ENCODE measurements around the gene RNASEL. TPM values are rescaled to one million over a fixed set of nuclear protein-coding genes. Genes with fewer than 3 reads are reported as not detected.
"Not testable (repeated sequence)": the region's sequence is repeated elsewhere in the genome, so short reads cannot be mapped to it uniquely, and the experiment has no call there.

Gene RNASEL
- total RNA-seq, 2 donors from 2014 or later: 0.33 to 6.0 TPM

GRCh38 chr1:182633657-182634281 lies 44.7 kb upstream of the RNASEL start:
- Histone ChIP-seq H3K4me3 (no peak overlapping the region), H3K4me1 (no peaks in the 10 kb centered on the region), H3K36me3 (replicated peaks in 1 of 2; ENCODE audit: insufficient read depth in 1 of 2, low read depth in 2 of 2) (no peaks in the 10 kb centered on the region), H3K27ac (no peak overlapping the region), H3K9me3 (no peaks in the 10 kb centered on the region), H3K27me3 (no peaks in the 10 kb centered on the region)
- intact Hi-C loops (cut with DNase I): no loop called here
- WGBS, 2 donors: 80% methylated on average over 11 of the region's 11 CpGs
- TF ChIP-seq CTCF (IDR thresholded peaks at IDR 0.05): no peak
- peak in 1 of 3 donors; percentile 15 for TF ChIP-seq POLR2A (IDR thresholded peaks at IDR 0.05)
- ATAC-seq (peak; percentile 42), DNase-seq (peak in 2 of 4 donors; percentile 36)

GRCh38 chr1:182633031-182633430 lies 44.0 kb upstream of the RNASEL start:
- H3K9me3 ChIP-seq: no peaks in the 10 kb centered on the region
- DNase-seq: no peak
- no peak overlapping the region for H3K4me3 ChIP-seq
- intact Hi-C loops (cut with DNase I): no loop called here
- H3K27ac ChIP-seq: no peak overlapping the region
- ATAC-seq: no peak
- H3K36me3 ChIP-seq (replicated peaks in 1 of 2; ENCODE audit: insufficient read depth in 1 of 2, low read depth in 2 of 2): no peaks in the 10 kb centered on the region
- TF ChIP-seq POLR2A (IDR thresholded peaks at IDR 0.05): no peak
- H3K4me1 ChIP-seq: no peaks in the 10 kb centered on the region
- H3K27me3 ChIP-seq: peaks cover 0 to 3% of the 10 kb centered on the region in 2 donors

- H3K27me3 ChIP-seq; intact Hi-C loops (cut with DNase I); H3K4me3 ChIP-seq; H3K27ac ChIP-seq; H3K9me3 ChIP-seq; ATAC-seq; DNase-seq; H3K4me1 ChIP-seq; H3K36me3 ChIP-seq (replicated peaks in 1 of 2; ENCODE audit: insufficient read depth in 1 of 2, low read depth in 2 of 2): not testable (repeated sequence)
- 42 to 51% methylated on average over 12 of the region's 12 CpGs for WGBS, 2 donors
Observed at GRCh38 chr1:182632441-182632857, 43.4 kb upstream of the RNASEL start.

- TF ChIP-seq CTCF (IDR thresholded peaks at IDR 0.05): no peak
- no peak for TF ChIP-seq POLR2A (IDR thresholded peaks at IDR 0.05)
- no peaks in the 10 kb centered on the region for H3K36me3 ChIP-seq (replicated peaks in 1 of 2; ENCODE audit: insufficient read depth in 1 of 2, low read depth in 2 of 2)
- H3K9me3 ChIP-seq: no peaks in the 10 kb centered on the region
- ATAC-seq (no peak), DNase-seq (no peak)
- peaks cover 0 to 4% of the 10 kb centered on the region in 2 donors for H3K27me3 ChIP-seq
- no peak overlapping the region for H3K4me3 ChIP-seq
- no peaks in the 10 kb centered on the region for H3K4me1 ChIP-seq
- intact Hi-C loops (cut with DNase I): no loop called here
- H3K27ac ChIP-seq: no peak overlapping the region
- WGBS, 2 donors: 84 to 96% methylated on average over 1 of the region's 1 CpG
Observed at GRCh38 chr1:182631954-182632353, 42.9 kb upstream of the RNASEL start.

GRCh38 chr1:182631053-182631677 lies 42.1 kb upstream of the RNASEL start:
- Histone ChIP-seq H3K9me3 (no peaks in the 10 kb centered on the region), H3K27me3 (peaks cover 0 to 4% of the 10 kb centered on the region in 2 donors), H3K4me3 (no peak overlapping the region), H3K4me1 (no peaks in the 10 kb centered on the region), H3K36me3 (replicated peaks in 1 of 2; ENCODE audit: insufficient read depth in 1 of 2, low read depth in 2 of 2) (no peaks in the 10 kb centered on the region), H3K27ac (no peak overlapping the region)
- TF ChIP-seq POLR2A (IDR thresholded peaks at IDR 0.05): no peak
- TF ChIP-seq CTCF (IDR thresholded peaks at IDR 0.05): no peak
- ATAC-seq: no peak
- intact Hi-C loops (cut with DNase I): no loop called here
- DNase-seq: no peak

GRCh38 chr1:182630586-182630985 lies 41.5 kb upstream of the RNASEL start:
- ATAC-seq: no peak
- Histone ChIP-seq H3K27ac (no peak overlapping the region), H3K36me3 (replicated peaks in 1 of 2; ENCODE audit: insufficient read depth in 1 of 2, low read depth in 2 of 2) (no peaks in the 10 kb centered on the region), H3K4me1 (no peaks in the 10 kb centered on the region), H3K9me3 (no peaks in the 10 kb centered on the region), H3K4me3 (no peak overlapping the region), H3K27me3 (peaks cover 0 to 4% of the 10 kb centered on the region in 2 donors)
- intact Hi-C loops (cut with DNase I): no loop called here
- TF ChIP-seq POLR2A (IDR thresholded peaks at IDR 0.05): no peak
- no peak for TF ChIP-seq CTCF (IDR thresholded peaks at IDR 0.05)
- whole genome bisulfite sequencing, 2 donors: 15 to 36% methylated on average over 1 of the region's 1 CpG
- DNase-seq: no peak

Measured in body of pancreas (tissue), 4 donors.